GM23338 (cell line): ENCODE results near the gene TRPM3. TPM values are rescaled to one million over a fixed set of nuclear protein-coding genes. Genes with fewer than 3 reads are reported as not detected.

Experiments
- ATAC-seq: fragments of 200-7000 bp; cut with Tn5 transposase; 3 replicates; pipeline ENCODE4 v1.9.1; 2020
- DNase-seq: peaks from one replicate; pipeline ENCODE4 v3.0.0-alpha.2; 2015; ENCODE audit warnings: low spot score
- H2AFZ ChIP-seq: fragments of 200-600 bp; sonication (generic); 2 replicates; pipeline ENCODE4 v1.8.0; 2016; ENCODE audit warnings: antibody characterized with exemption, mild to moderate bottlenecking, moderate library complexity
- H3F3A ChIP-seq: fragments of 200-600 bp; sonication (generic); replicated peaks from 2 replicates; pipeline ENCODE4 v1.8.0; 2017; ENCODE audit warnings: antibody characterized with exemption, mixed run types, low read depth
- H3K27ac ChIP-seq: fragments of 200-600 bp; sonication (generic); 2 replicates; pipeline ENCODE4 v1.6.1; 2016; ENCODE audit warnings: low read depth
- H3K27me3 ChIP-seq: fragments of 200-600 bp; sonication (generic); 2 replicates; pipeline ENCODE4 v1.8.0; 2016; ENCODE audit warnings: mild to moderate bottlenecking, mixed run types, moderate library complexity; ENCODE audit not compliant: insufficient read depth
- H3K36me3 ChIP-seq: fragments of 200-600 bp; sonication (generic); 2 replicates; pipeline ENCODE4 v1.8.0; 2016; ENCODE audit warnings: mild to moderate bottlenecking; ENCODE audit not compliant: insufficient read depth
- H3K4me1 ChIP-seq: fragments of 200-600 bp; sonication (generic); 2 replicates; pipeline ENCODE4 v1.8.0; 2016; ENCODE audit warnings: mild to moderate bottlenecking, moderate library complexity; ENCODE audit not compliant: insufficient read depth
- H3K4me2 ChIP-seq: fragments of 200-600 bp; sonication (generic); 2 replicates; pipeline ENCODE4 v1.7.1; 2017; ENCODE audit warnings: mixed run types
- H3K4me3 ChIP-seq: fragments of 200-600 bp; sonication (generic); 2 replicates; pipeline ENCODE4 v1.6.1; 2016; ENCODE audit warnings: mixed run types
- H3K79me2 ChIP-seq: fragments of 200-600 bp; sonication (generic); replicated peaks from 2 replicates; pipeline ENCODE4 v1.8.0; 2017; ENCODE audit warnings: mild to moderate bottlenecking; ENCODE audit not compliant: insufficient read depth
- H3K9me2 ChIP-seq: fragments of 200-600 bp; sonication (generic); 2 replicates; pipeline ENCODE4 v1.8.0; 2017; ENCODE audit not compliant: insufficient read depth
- H4K20me1 ChIP-seq: fragments of 200-600 bp; sonication (generic); replicated peaks from 2 replicates; pipeline ENCODE4 v1.8.0; 2017; ENCODE audit warnings: mild to moderate bottlenecking; ENCODE audit not compliant: insufficient read depth
- H3K27ac Mint-ChIP-seq: 2 replicates; pipeline ENCODE4 v1.8.0; 2020; ENCODE audit warnings: inconsistent platforms, mild to moderate bottlenecking, moderate library complexity, mixed read lengths
- H3K27me3 Mint-ChIP-seq: 3 replicates; pipeline ENCODE4 v1.8.0; 2022; ENCODE audit warnings: low read depth, mild to moderate bottlenecking, moderate library complexity, mixed read lengths, inconsistent platforms; ENCODE audit not compliant: insufficient read depth, poor library complexity
- H3K36me3 Mint-ChIP-seq: 3 replicates; pipeline ENCODE4 v1.8.0; 2021; ENCODE audit warnings: low read depth, mild to moderate bottlenecking, inconsistent platforms, moderate library complexity, mixed read lengths
- H3K4me1 Mint-ChIP-seq: 3 replicates; pipeline ENCODE4 v1.8.0; 2020; ENCODE audit warnings: mild to moderate bottlenecking, inconsistent platforms, mixed read lengths
- H3K4me3 Mint-ChIP-seq: 3 replicates; pipeline ENCODE4 v1.8.0; 2021; ENCODE audit warnings: moderate library complexity, mild to moderate bottlenecking, inconsistent platforms, mixed read lengths
- H3K9me3 Mint-ChIP-seq: 3 replicates; pipeline ENCODE4 v1.8.0; 2020; ENCODE audit warnings: moderate library complexity, mild to moderate bottlenecking, inconsistent platforms, mixed read lengths
- CREB1 ChIP-seq: fragments of 250-450 bp; sonication (Bioruptor Pico); IDR thresholded peaks from 2 replicates; pipeline ENCODE4 v1.5.0; 2020; ENCODE audit warnings: low read depth, mild to moderate bottlenecking, moderate library complexity
- EZH2 ChIP-seq: fragments of 200-600 bp; sonication (generic); IDR thresholded peaks from one replicate; pipeline ENCODE4 v1.8.0; 2017; ENCODE audit warnings: antibody characterized with exemption, mild to moderate bottlenecking, low read depth; ENCODE audit not compliant: unreplicated experiment
- EZH2phosphoT487 ChIP-seq: fragments of 200-600 bp; sonication (generic); IDR thresholded peaks from one replicate; pipeline ENCODE4 v1.8.1; 2018; ENCODE audit warnings: antibody characterized with exemption; ENCODE audit not compliant: unreplicated experiment
- JUNB ChIP-seq: IDR thresholded peaks from one replicate; pipeline ENCODE4 v1.6.1; 2016; ENCODE audit warnings: antibody characterized with exemption; ENCODE audit not compliant: unreplicated experiment
- NANOG ChIP-seq: IDR thresholded peaks from 2 replicates; pipeline ENCODE4 v1.6.1; 2016; ENCODE audit warnings: antibody characterized with exemption, borderline replicate concordance
- POLR2AphosphoS5 ChIP-seq: IDR thresholded peaks from 2 replicates; pipeline ENCODE4 v1.6.1; 2016; ENCODE audit warnings: antibody characterized with exemption, low read depth
- STAT1 ChIP-seq: IDR thresholded peaks from one replicate; pipeline ENCODE4 v1.6.1; 2016; ENCODE audit warnings: antibody characterized with exemption; ENCODE audit not compliant: unreplicated experiment
- ZNF114 ChIP-seq: fragments of 250-450 bp; sonication (Bioruptor Pico); IDR thresholded peaks from 2 replicates; pipeline ENCODE4 v1.5.0; 2020; ENCODE audit warnings: mild to moderate bottlenecking, moderate library complexity
- ZNF331 ChIP-seq: fragments of 250-450 bp; sonication (Bioruptor Pico); IDR thresholded peaks from 2 replicates; pipeline ENCODE4 v1.5.0; 2020; ENCODE audit warnings: low read depth, mild to moderate bottlenecking, moderate library complexity
- ZNF462 ChIP-seq: fragments of 250-450 bp; sonication (Bioruptor Pico); IDR thresholded peaks from 2 replicates; pipeline ENCODE4 v1.5.0; 2020; ENCODE audit warnings: mild to moderate bottlenecking, moderate library complexity
- polyA plus RNA-seq: library from polyadenylated mRNA; unstranded; fragments of >200 nt; fragmentation: Nextera tagmentation; extraction: Ambion mirVana; gene quantifications from 2 replicates; pipeline ENCODE4 v1.2.1, GENCODE V29; 2016
- total RNA-seq: library from RNA; depleted of rRNA; stranded (reverse); fragments of >200 nt; shearing (Covaris generic); gene quantifications from 2 replicates; pipeline ENCODE4 v1.2.3, GENCODE V29; 2014
- TF ChIP-seq, protein P1 (sequence below): IDR thresholded peaks from one replicate; pipeline ENCODE4 v1.6.1; 2018; ENCODE audit warnings: antibody characterized with exemption; ENCODE audit not compliant: unreplicated experiment
- TF ChIP-seq, protein P2 (sequence below): IDR thresholded peaks from 2 replicates; pipeline ENCODE4 v1.6.1; 2016; ENCODE audit warnings: antibody characterized with exemption
- TF ChIP-seq, protein P3 (sequence below), 2 experiments: fragments of 200-600 bp in 1 of 2; sonication (generic) in 1 of 2; conservative IDR thresholded peaks; 2 replicates each; pipeline versions ENCODE4 v1.5.1 to v1.6.1; 2016 to 2017; ENCODE audit warnings: antibody characterized with exemption in 2 of 2, low read depth in 2 of 2, mild to moderate bottlenecking in 2 of 2, moderate library complexity in 1 of 2

TRPM3 gene
- total and polyA plus RNA-seq, 2 experiments from 2014 or later = 2.8 to 8.2 TPM

GRCh38 chr9:70641031-70641430 lies 480.4 kb downstream of the TRPM3 start:
- no peak overlapping the region for H3K27ac ChIP-seq
- H3K9me3 Mint-ChIP-seq = 0 out of 3 replicates have a peak, but pooled peaks cover 4% of the 10 kb centered on the region
- H3K9me2 ChIP-seq = no peaks in the 10 kb centered on the region
- H3K4me3 Mint-ChIP-seq = no peak overlapping the region
- DNase-seq = no peak
- H3K36me3 ChIP-seq = no peaks in the 10 kb centered on the region
- H3K27ac Mint-ChIP-seq = no peak overlapping the region; the same call in 1 of the 2 replicates
- H3K4me2 ChIP-seq = no peak overlapping the region
- H4K20me1 ChIP-seq = no peaks in the 10 kb centered on the region
- H3F3A ChIP-seq = no peaks in the 10 kb centered on the region
- no peak overlapping the region for H2AFZ ChIP-seq
- no peaks in the 10 kb centered on the region for H3K27me3 Mint-ChIP-seq
- no peaks in the 10 kb centered on the region for H3K27me3 ChIP-seq
- no peak for TF ChIP-seq POLR2AphosphoS5
- no peak for TF ChIP-seq CREB1
- TF ChIP-seq ZNF331 (CRISPR knock-in tag) = no peak
- TF ChIP-seq EZH2 = no peak
- no peak for TF ChIP-seq NANOG
- no peak for TF ChIP-seq EZH2phosphoT487
- TF ChIP-seq STAT1 = no peak
- no peak for TF ChIP-seq ZNF114
- TF ChIP-seq ZNF462 (CRISPR knock-in tag) = no peak
- TF ChIP-seq, protein P1, sequence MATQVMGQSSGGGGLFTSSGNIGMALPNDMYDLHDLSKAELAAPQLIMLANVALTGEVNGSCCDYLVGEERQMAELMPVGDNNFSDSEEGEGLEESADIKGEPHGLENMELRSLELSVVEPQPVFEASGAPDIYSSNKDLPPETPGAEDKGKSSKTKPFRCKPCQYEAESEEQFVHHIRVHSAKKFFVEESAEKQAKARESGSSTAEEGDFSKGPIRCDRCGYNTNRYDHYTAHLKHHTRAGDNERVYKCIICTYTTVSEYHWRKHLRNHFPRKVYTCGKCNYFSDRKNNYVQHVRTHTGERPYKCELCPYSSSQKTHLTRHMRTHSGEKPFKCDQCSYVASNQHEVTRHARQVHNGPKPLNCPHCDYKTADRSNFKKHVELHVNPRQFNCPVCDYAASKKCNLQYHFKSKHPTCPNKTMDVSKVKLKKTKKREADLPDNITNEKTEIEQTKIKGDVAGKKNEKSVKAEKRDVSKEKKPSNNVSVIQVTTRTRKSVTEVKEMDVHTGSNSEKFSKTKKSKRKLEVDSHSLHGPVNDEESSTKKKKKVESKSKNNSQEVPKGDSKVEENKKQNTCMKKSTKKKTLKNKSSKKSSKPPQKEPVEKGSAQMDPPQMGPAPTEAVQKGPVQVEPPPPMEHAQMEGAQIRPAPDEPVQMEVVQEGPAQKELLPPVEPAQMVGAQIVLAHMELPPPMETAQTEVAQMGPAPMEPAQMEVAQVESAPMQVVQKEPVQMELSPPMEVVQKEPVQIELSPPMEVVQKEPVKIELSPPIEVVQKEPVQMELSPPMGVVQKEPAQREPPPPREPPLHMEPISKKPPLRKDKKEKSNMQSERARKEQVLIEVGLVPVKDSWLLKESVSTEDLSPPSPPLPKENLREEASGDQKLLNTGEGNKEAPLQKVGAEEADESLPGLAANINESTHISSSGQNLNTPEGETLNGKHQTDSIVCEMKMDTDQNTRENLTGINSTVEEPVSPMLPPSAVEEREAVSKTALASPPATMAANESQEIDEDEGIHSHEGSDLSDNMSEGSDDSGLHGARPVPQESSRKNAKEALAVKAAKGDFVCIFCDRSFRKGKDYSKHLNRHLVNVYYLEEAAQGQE = no peak
- TF ChIP-seq JUNB = no peak
- TF ChIP-seq, protein P2, sequence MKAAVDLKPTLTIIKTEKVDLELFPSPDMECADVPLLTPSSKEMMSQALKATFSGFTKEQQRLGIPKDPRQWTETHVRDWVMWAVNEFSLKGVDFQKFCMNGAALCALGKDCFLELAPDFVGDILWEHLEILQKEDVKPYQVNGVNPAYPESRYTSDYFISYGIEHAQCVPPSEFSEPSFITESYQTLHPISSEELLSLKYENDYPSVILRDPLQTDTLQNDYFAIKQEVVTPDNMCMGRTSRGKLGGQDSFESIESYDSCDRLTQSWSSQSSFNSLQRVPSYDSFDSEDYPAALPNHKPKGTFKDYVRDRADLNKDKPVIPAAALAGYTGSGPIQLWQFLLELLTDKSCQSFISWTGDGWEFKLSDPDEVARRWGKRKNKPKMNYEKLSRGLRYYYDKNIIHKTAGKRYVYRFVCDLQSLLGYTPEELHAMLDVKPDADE = no peak
- TF ChIP-seq, protein P3, sequence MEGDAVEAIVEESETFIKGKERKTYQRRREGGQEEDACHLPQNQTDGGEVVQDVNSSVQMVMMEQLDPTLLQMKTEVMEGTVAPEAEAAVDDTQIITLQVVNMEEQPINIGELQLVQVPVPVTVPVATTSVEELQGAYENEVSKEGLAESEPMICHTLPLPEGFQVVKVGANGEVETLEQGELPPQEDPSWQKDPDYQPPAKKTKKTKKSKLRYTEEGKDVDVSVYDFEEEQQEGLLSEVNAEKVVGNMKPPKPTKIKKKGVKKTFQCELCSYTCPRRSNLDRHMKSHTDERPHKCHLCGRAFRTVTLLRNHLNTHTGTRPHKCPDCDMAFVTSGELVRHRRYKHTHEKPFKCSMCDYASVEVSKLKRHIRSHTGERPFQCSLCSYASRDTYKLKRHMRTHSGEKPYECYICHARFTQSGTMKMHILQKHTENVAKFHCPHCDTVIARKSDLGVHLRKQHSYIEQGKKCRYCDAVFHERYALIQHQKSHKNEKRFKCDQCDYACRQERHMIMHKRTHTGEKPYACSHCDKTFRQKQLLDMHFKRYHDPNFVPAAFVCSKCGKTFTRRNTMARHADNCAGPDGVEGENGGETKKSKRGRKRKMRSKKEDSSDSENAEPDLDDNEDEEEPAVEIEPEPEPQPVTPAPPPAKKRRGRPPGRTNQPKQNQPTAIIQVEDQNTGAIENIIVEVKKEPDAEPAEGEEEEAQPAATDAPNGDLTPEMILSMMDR (conservative IDR thresholded peaks at IDR 0.05; ENCODE audit: low read depth in 2 of 2) = no peak
- H3K79me2 ChIP-seq = no peaks in the 10 kb centered on the region
- no peak overlapping the region for H3K4me3 ChIP-seq
- peak; percentile 45 for ATAC-seq
- no peaks in the 10 kb centered on the region for H3K36me3 Mint-ChIP-seq
- peaks cover 4% of the 10 kb centered on the region; the same call in 1 of the 2 replicates for H3K4me1 ChIP-seq
- H3K4me1 Mint-ChIP-seq = peaks cover 8% of the 10 kb centered on the region
